ENCODE data around the gene ZBTB1.

- no peak for TF ChIP-seq TP53 (CRISPR knock-in tag; IDR thresholded peaks at IDR 0.05)
- TF ChIP-seq CTCF (IDR thresholded peaks at IDR 0.05), result no peak
- no peak for TF ChIP-seq USF2 (CRISPR knock-in tag; IDR thresholded peaks at IDR 0.05)
- TF ChIP-seq ZNF263 (CRISPR knock-in tag; IDR thresholded peaks at IDR 0.05; ENCODE audit: low read depth), result no peak
- TF ChIP-seq TEAD1 (CRISPR knock-in tag; IDR thresholded peaks at IDR 0.05), result no peak
- no peak for TF ChIP-seq ELF4 (CRISPR knock-in tag; IDR thresholded peaks at IDR 0.05; ENCODE audit: low read depth)
- TF ChIP-seq MLX (CRISPR knock-in tag; IDR thresholded peaks at IDR 0.05), result no peak
- no peak for TF ChIP-seq CDX4 (CRISPR knock-in tag; IDR thresholded peaks at IDR 0.05; ENCODE audit: borderline replicate concordance)
- TF ChIP-seq FOXP1 (CRISPR knock-in tag; IDR thresholded peaks at IDR 0.05; ENCODE audit: borderline replicate concordance), result no peak
- TF ChIP-seq NR3C1 (CRISPR knock-in tag; conservative IDR thresholded peaks at IDR 0.05; ENCODE audit: low read depth), result no peak
Observed at GRCh38 chr14:64493455-64493854, 11.1 kb upstream of the ZBTB1 start.
